ENCODE results near the gene KLK13.

DNA sequence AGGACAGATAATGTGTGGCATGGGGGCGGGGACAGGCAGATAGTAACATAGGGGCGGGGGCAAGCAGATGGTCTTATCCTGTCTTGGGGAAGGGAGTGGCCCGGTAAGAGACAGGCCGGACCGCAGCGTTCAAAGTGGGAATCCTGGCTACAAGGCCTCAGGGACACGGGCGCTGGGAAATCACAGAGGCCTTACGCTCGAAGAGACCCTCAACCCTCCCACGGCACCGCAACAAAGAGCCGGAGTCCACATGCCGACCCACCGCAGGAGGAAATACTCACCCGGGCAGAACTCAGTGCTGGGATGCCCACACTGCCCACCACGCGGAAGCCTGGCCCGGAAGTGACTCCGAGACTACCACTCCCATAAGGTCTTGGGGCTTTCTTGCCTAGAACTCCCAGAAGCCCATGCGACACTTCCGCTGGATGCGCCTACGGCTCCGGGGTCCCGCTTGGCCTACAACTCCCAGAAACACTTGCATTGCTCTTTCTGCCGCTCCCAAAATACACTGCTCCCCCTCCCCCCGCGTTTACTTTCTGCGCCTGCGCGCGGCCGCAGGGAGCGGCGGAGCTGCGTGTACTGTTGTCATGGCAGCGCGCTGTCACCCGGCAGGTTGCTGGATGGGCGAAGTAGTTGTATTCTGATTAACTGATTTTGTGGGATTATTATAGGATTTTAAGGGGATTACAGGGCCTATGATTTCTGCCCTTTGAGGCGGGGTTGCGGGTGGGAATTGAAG is 43.3 kb upstream of the KLK13 start, which contains the start of gene CTU1:
- no peak for TF ChIP-seq EZH2 (IDR thresholded peaks at IDR 0.05; ENCODE audit: insufficient read depth, poor library complexity, severe bottlenecking)
- no peak for TF ChIP-seq EZH2phosphoT487 (IDR thresholded peaks at IDR 0.05; ENCODE audit: insufficient read depth, low read depth)
